Endometrial microvascular endothelial cells (primary cell): ENCODE data around the gene LRFN4. TPM values are rescaled to one million over a fixed set of nuclear protein-coding genes. Genes with fewer than 3 reads are reported as not detected.

ENCODE experiments used
- in situ Hi-C: cut with HindIII; loops from 2 replicates; pipeline ENCODE4 v1.10.0; 2017; ENCODE audit warnings: low sequenced_read_pairs, low pct_unique_long_range_greater_than_20kb; ENCODE audit errors: inconsistent ontology term
- total RNA-seq: library from RNA; depleted of rRNA; stranded (reverse); fragments of >200 nt; gene quantifications from one replicate; pipeline ENCODE4 v1.2.3, GENCODE V29; 2015; ENCODE audit errors: inconsistent ontology term

The LRFN4 gene
- total RNA-seq, 1 donor from 2014 or later, result 37.5 TPM

DNA sequence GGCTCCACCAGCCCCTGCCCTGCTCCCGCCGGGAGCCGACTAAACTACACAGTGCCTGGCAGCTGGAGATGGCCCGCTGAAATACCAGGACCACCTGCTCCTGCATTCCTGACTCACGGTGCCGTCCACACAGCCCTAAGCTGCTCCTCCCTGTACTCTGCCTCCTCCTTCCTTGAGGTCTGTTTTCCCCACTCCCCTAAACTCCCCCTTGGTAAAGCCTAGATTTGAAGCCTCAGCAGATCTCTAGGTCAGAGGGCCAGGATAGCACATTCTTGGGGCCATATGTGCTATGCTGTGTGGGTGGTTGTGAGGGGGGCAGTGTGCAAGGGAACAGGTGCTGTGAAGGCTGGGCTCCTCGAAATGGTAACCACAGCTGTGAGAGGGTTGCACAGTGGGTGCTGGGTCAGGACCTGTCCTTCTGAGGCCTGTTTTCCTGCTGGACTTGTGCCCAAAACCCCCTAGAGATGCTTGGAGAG, 9.7 kb downstream of the LRFN4 start:
- in situ Hi-C loops, result no loop called here

DNA sequence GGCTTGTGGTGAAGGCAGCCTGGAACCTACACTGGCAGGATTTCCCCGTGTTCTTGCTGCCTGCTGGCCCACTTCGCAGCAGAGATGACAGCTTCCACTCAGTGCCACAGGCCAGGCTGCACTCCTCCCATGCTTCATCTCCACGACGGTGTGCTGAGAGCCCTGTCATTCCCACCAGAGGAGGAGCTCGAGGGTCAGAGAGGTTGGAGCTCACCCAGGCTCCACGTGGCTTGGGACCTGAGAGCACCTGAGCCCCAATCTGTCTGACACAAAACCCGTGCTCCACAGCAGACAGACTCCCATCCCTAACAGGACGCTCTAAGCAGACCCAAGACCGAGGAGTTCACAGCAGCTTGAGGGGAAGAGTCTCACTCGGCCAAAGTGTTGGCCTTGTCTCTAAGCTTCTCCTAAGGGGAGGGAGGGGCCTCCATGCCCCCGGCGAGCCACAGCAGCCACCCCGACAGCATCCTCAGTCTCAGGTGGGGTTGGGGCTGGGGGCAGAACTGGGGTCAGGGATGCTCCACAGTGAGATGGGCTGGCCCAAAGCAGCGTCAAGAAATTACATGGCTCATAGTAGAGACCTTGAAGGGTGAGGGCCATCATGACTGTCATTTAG, 10.7 kb downstream of the LRFN4 start:
- in situ Hi-C loops, result no loop called here

DNA sequence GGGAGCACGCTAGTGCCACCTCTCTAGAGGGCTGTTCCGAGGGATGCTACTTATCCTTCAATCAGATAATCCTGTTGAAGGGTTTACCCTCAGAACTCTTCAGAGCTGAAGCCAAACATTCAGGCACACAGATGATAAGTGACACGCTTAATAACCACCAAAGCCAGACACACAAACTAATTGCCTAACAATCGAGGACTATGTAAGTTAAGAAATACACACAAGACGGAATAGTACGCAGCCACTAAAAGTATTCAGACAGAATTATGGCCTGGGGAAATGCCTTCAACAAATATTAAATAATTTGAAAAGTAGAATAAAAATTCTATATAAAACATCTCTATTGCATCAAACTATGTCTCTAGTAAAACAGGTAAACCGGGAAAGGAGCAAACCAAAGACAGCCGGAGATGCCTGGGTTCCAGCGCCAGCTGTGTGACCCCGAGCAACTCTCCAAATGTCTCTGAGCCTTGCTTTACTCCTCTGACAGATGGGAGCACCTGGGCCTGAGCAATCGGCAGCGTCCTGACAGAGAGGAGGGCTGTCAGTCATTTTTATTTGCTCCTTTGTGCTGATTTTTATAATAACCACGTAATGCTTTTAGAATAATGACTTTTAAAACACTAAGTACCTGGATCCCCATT, 11.3 kb downstream of the LRFN4 start:
- in situ Hi-C loops, result no loop called here

DNA sequence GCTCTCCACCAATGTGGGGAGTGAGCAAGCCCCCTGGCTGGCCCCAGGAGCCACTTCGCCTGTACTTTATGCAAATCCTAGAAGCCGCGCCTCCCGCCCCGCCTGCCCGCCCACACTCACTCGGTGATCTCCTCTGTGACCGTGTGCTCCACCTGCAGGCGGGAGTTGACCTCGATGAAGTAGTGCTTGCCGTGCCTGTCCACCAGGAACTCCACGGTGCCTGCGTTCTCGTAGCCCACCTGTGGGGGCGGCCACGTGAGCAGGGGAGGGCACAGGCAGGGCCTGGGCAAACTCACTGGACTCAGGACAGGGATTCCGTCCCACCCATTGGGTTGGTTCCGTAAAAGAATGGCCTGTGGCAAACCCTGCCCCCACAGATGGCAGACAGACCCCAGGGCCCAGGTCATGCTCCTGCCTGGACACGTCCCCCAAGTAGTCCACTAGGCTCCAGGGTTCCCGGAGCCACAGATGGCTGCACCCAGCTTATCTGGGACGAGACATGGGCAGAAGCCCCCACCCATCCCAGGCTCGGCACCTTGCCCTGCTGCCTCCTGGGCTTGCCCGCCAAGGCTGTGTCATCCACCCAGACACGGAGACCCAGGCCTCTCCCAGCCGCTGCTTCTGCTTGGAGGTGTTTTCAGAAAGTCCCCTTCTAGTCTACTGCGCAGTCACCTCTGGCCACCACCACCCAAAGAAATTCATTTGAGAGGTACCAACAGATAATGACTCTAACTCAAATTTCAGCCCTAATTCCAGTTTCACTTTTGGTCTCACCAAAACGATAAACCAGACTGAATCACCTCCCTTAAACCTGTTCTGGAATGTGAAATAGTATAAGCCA, 12.1 kb downstream of the LRFN4 start:
- in situ Hi-C loops, result no loop called here

DNA sequence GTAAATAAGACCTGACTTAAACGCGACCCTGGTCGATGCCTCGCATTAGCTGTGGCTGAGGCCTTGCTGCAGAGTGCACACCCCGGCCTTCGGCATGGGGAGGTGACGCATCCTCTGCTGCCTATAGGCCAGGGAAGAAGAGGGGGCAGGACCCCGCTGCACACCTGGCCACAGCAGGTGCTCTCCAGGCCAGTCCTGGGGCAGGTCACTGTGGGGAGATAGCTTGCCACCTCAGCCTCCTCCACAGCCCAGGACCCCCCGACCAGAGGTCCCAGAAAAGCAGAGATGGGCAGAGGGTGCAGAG, 12.7 kb downstream of the LRFN4 start:
- in situ Hi-C loops, result no loop called here

DNA sequence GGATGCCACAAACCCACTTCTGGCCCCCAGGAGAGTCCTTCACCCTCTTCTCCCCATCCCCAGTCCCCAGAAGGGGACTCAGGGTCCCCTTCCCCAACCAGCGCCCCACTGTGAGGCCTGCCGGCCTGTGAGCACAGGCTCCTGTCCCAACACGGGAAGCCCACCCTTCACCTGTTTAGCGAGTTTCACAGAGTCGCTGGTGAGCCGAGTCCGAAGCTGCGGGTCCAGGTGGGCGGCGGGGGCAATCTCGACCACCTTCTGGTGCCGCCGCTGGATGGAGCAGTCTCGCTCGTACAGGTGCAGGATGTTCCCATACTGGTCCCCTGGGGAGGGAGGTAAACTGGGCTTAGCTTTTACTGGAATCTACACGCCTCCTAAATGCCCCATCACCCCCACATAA, 13.3 kb downstream of the LRFN4 start:
- in situ Hi-C loops, result no loop called here

DNA sequence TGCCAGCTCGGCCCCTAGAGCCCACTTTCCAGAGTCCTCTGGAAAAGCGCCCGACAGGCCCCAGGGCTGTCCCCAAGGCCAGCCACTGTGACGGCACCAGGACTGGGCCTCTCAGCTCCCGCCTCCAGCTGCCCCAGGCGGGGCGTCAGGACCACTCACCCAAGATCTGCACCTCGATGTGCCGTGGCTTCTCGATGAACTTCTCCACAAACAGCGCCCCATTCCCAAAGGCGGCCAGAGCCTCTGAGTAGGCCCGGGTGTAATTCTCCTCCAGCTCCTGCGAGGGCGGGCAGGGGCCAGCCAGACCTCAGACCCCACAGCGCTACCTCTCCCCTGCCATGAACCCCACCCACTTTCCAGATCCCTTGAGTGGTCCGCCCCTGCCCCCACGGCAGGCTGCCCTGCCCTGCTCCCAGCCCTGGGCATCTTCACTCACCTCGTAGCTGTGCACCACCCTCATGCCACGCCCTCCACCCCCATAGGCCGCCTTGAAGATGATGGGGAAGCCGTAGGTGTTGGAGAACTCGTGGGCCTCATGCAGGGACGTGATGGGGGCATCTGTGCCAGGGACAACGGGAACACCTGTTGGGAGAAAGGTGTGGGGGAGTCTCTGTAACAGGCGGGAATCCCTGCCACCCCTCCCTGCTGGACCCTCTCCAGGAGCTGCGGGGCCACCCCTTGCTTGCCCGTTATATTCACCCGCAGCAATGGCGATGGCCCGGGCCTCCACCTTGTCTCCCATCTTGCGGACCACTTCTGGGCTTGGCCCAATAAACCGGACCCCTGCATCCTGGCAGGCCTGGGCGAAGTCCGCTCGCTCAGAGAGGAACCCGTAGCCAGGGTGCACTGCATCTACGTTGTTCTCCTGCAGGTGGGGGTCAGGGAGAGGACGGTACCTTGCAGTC, 14.0 kb downstream of the LRFN4 start:
- in situ Hi-C loops, result no loop called here

DNA sequence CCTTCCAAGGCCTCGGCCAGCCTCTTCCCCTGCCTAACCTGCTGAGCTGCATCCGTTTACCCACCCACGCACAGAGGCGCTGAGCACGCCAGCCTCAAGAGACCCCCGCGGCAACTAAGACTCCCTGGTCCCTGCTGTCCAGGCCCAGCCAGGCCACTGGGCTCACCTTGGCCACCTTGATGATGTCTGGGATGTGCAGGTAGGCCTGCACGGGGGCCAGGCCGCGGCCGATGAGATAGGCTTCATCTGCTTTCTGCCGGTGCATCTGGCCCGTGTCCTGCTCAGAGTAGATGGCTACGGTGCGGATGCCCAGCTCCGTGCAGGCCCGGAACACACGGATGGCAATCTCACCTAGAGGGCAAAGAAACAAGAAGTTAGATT, 14.6 kb downstream of the LRFN4 start:
- in situ Hi-C loops, result no loop called here

DNA sequence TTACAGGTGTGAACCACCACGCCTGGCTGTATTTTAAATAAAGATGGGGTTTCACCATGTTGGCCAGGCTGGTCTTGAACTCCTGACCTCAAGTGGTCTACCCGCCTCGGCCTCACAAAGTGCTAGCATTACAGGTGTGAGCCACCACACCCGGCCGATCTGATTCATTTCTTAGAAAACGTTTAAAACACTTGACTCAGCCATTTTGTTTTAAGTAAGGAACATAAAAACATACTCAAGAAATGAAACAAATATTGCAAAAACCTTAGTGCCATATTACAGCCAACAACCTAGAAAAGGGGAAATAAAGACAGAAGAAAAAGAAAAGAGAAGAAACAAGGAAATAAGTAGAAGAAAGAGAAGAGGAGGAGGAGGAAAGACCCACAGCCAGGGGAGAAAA, 17.4 kb downstream of the LRFN4 start:
- in situ Hi-C loops, result no loop called here

DNA sequence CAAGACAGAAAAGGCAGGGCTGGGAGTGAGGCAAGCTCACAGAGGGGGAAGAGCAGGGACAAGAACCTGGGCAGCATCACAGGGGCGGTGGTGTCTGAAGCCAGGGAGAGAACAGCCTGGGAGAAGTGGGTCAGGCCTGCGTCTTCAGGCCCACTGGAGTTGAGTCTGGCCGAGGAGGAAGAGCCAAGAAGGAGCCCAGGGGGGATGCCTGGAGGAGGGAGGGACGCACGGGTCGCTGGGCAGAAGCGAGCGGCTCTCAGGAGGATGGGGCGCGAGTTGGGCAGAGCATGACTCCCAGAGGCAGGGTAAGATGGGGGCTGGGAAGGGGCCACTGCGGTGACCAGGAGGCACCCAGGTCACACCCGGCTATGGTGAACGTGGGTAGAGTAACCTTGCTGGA, 18.5 kb downstream of the LRFN4 start:
- in situ Hi-C loops, result no loop called here

DNA sequence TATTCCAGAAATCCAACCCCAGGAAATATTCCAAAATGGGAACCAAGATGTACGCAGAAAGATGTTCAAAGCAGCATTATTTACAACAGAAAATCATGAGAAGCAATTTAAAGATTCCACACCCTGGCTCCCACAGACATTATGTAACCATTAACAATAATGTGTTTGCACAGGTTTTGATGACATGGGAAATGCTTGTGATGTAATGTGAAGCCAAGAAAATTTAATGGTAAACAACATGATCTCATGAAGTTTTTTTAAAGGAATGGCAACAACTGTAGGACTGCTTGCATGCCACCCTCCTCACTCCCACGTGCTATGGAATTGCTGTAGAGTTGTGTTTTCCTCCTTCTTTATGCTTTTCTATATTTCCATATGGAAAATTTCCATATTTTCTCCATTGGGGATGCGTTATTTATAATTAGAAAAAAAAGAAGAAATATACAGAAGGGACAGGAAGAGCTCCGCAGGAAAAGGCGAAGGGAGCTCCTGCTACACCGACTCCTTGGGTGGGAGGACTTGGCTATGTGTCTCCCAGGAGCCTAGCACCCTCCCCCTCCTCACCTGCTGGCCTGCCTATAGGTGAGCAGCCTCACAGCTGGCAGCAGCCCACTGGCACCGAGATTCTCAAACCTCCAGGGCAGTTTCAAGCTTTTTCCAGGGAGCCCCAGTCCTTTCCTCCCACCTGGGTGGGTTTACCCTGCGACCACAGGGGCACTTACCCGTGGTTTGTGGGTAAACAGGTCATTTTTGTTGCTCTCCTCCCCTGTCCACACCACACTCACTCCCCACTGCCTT, 20.9 kb downstream of the LRFN4 start:
- in situ Hi-C loops, result no loop called here

DNA sequence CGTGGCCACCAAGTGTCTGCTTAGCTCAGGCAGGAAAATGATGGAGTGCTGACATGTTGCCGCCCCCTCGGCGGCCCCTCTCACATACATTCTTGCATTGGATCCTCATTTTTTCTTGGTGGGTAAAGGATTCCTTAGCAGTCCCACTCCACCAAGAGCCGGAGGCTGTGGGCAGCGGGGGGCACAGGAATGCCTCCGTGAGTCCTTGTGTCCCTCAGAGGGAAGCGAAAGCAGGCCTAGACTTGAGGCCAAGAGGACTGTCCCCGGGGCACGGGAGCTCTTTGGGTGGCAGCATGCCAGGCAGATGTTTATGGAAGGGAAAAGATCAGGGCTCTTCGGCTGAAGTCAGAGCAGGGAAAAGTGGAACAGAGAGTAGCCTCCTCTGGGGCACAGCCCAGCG, 21.6 kb downstream of the LRFN4 start:
- in situ Hi-C loops, result no loop called here

DNA sequence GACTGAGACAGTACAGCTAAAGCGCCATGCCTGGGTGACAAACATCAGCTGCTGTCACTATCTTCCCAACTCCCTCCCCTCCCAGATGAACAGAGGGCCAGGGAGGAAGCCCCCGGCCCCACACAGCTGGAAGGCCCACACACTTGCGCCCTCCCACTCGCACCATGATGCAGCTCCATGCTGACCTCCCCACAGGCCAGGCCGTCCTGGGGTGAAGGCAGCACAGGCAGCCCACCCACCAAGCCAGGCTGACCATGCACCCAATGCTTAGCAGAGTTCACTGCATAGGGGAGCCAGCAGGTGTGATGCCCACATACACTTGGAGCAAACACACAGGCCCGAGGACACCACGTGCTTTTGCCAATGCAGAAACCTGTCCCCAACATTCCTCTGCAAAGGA, 22.1 kb downstream of the LRFN4 start:
- in situ Hi-C loops, result no loop called here

DNA sequence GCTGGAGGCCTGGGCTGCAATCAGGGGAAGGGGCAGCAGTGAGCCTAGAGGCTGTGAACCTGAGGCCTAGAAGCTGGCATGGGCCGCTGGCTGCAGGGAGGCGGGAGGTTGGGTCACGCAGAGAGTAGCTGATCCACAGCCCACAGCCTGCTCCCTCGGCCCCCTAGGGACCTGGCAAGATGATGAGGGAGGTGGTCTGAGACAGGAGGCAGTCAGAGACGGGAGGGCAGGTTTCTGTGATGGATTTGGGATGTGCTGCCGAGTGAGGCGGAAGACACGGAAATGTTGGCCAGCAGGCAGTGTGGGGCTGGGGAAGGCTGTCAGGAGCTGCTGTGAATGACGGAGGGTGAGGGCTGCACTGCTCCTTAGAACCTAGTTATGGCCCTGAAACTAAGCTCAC, 22.7 kb downstream of the LRFN4 start:
- in situ Hi-C loops, result no loop called here

DNA sequence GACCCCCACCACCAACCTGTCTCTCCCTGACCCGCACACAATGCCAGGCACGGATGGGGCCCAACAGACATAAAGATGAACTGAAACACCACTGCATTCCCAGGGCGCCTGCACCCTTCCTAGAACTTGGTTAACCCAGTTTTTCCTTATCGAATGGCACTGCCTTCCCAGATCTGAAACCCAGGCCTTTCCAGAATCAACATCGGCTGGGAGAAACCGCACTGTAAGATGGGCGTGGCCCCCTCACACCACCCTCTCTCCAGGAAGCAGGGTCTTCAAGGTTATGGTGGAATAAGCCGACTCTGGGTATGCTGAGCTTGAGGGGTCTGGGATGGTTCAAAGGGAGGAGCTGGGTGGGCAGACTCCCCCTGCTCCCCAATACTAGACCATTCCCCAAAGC, 23.1 kb downstream of the LRFN4 start:
- in situ Hi-C loops, result no loop called here

DNA sequence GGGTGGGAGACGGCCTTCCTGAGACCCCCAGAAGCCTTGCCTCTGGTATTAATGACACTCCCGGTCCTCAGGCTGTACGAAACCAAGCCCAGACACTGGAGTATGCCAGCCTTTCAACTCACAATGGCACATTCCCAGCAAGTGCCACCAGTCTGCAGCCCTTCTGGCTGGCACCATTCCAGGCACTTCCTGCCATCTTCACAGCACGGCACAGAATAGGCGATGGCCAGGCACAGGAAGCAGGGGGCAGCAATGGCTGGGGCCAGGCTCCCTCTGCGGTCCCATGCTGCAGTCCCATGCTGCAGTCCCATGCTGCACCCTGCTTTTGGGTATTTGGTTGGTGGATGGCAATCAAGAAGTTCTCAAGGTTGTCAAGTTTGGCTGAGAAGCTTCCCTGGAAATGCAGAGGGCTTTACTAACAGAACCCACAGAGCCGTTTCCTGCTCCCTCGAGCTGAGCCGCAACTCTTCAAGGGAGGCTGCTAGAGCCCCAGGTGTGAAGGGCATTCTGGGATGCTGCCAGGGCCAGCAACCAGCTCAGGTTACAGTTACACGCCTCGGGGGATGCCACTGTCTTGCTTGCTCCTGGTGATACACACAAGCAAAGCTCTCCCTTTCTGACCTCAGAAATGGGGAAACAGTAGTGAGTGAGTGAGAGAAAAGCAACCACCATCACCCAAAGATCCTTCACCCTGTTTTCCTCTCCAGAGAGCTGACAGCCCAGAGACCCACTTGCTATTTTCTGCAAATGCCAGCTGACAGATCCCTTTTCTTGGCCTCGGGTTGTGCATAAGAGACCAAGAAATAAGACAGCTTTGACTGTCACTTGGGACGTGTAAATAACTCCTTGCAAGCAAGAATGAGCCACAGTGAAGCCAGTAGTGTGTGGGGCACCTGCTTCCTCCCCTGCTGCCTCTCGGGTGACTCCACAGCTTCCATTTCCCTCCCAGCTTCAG, 23.9 kb downstream of the LRFN4 start:
- in situ Hi-C loops, result no loop called here

DNA sequence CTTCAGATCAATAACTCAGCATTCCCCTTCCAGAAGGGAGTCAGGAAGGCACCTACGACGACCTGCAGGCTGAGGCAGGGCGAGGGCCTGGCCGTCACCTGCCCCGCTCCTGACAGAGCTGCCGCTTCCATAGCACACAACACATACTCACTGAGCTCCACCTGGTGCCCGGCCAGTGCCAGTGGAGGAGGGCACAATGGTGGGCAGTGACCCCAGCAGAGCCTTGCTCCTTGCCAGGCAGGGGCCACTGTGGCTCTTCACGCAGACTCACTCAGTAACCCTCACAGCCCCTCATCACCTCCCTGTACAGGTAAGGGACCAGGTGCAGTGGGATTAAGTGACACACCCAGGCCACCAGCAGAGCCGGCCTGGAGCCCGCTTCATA, 24.6 kb downstream of the LRFN4 start:
- in situ Hi-C loops, result no loop called here
